ENCODE results near the gene MNAT1.
"Not testable (repeated sequence)": the region's sequence is repeated elsewhere in the genome, so short reads cannot be mapped to it uniquely, and the experiment has no call there.

Gene MNAT1

DNA sequence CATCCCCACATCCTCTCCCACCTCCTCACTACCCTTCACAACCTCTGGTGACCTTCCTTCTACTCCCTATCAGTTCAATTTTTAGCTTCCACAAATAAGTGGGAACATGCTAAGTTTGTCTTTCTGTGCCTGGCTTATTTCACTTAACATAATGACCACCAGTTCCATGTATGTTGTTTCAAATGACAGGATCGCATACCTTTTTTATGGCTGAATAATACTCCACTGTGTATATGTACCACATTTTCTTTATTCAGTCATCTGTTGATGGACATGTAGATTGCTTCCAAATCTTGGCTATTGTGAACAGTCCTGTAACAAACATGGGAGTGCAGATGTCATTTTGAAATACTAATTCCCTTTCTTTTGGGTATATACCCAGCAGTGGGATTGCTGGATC lies 147.7 kb downstream of the MNAT1 start:
- DNase-seq (ENCODE audit: low spot score) = no peak

DNA sequence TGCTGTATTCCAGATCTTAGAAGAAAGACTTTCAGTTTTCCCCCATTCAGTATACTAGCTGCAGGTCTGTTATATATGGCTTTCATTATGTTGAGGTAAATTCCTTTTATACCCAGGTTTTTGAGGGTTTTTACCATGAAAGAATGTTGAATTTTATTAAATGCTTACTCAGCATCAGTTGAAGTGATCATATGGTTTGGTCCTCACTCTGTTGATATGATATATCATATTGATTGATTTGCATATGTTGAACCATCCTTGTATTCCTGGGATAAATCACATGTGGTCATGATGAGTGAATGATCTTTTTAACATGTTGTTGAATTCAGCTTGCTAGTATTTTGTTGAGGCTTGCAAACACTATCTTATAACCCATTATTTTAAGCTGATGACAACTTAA lies 149.6 kb downstream of the MNAT1 start:
- no peak for DNase-seq (ENCODE audit: low spot score)

DNA sequence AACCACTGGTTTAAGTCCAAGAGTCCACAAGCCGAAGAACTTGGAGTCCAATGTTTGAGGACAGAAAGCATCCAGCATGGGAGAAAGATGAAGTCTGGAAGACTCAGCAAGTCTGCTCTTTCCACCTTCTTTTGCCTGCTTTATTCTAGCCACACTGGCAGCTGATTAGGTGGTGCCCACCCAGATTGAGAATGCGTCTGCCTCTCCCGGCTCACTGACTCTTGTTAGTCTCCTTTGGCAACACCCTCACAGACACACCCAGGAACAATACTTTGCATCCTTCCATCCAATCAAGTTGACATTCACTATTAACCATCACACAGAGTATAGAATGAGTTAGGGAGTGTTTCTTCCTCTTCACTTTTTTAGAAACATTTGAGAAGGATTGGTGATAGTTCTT lies 156.1 kb downstream of the MNAT1 start:
- DNase-seq (ENCODE audit: low spot score) = not testable (repeated sequence)

DNA sequence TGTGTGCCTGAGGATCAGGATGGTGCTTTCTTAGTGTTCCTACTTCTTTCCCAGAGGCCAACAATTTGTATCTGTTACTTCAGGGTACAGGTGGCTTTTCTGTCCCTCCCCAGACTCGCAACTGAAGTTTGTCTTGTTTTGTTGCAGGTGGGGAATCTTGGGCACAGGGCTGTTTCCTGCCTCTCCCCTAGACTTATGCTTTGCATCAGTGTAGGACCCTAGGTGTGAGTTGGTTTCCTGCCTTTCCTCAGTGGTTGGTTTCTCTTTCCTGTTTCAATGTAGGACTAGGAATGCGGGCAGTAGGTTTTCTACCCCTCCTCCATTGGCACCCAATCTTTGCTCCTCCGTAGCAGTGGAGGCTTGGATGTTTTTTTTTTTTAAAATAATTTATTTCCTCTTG lies 159.3 kb downstream of the MNAT1 start:
- no peak for DNase-seq (ENCODE audit: low spot score)

DNA sequence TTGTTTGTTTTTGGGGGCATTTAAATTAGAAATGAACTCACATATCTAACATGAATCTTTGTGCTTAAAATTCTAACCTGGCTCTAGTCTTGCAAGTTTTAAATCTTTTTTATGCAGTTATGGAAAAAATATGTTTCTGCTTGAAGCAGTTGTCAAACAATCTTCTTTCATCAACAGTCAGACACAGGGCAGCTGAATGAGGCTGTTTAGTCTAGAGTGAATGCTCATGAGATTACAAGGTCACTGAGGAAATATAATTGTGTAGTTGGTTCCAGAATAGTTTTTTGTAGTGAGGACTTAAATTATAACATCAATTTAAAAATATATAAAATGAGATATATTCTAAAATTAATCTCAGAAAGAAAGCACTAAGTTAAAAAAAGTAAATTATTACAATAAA lies 169.8 kb downstream of the MNAT1 start:
- no peak for DNase-seq (ENCODE audit: low spot score)

DNA sequence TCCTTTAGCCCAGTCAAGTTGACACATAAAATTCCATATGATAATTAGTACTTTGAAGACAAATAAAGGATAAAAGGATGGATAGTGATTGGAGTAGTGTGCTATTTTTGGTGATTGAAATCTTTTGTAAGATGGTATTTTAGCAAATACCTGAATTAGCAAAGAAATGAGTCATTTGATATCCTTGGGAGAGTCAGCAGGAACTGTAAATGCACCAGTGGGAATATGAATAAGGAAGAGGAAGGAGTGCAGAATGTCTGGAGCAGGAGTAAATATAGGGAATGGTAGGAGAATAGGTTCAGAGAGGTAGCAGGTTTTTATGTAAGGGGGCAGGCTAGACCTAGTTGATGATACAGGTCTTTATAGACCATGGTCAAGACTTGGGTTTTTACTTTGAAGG lies 171.4 kb downstream of the MNAT1 start:
- no peak for DNase-seq (ENCODE audit: low spot score)

DNA sequence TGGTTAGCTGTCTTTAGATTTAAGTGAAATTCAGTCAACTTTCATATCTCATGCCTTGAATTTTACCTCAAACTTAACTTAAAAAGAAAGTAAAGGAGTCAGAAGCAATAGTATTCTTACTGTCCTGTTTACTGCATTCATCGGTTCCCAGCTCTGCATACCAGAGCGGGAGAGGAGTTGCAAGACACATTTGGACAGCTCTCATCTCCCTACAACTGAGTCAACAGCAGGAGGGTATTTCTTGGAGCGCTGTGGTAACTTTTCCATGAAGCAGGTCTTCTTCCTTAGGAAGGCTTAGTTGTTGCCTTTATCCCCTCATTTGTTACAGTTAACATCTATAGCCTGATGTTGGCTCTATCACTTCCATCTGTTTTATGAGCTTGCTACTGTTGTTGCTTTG lies 181.2 kb downstream of the MNAT1 start:
- no peak for DNase-seq (ENCODE audit: low spot score)

DNA sequence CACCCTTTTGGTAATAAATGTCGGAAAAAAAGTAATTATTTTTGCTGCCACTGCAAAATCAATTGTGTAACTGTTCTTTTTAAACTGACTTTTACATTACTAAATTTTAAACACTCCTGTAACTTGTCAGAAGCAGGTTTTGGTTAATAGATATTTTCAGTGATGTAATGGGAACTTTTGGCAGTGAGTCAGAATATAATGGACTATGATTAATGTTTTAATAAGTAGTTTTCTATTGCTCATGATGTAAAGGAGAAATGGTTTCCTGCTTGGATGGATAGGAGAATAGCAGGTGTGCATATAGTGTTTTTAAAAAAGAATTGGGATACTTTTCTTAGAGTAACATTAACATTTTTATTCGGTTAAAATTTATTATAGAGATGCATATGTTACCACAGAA lies 187.5 kb downstream of the MNAT1 start:
- DNase-seq (ENCODE audit: low spot score) = no peak

DNA sequence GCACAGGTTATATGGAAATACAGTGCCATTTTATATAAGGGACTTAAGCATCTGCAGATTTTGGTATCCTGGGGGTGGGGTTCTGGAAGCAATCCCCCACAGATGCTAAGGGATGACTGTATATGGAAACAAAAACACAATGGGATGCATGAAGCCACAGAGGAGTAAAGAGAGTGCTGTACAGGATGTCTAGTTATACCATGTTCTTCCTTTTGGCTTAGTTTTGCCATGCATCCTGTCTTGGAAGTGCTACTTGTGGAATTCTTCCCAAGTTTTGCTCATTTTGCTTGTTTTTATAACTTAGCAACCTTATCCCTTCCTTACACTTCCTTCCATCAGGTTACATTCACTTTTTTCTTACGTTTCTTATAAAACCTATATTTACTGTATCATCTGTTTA lies 190.7 kb downstream of the MNAT1 start:
- no peak for DNase-seq (ENCODE audit: low spot score)

DNA sequence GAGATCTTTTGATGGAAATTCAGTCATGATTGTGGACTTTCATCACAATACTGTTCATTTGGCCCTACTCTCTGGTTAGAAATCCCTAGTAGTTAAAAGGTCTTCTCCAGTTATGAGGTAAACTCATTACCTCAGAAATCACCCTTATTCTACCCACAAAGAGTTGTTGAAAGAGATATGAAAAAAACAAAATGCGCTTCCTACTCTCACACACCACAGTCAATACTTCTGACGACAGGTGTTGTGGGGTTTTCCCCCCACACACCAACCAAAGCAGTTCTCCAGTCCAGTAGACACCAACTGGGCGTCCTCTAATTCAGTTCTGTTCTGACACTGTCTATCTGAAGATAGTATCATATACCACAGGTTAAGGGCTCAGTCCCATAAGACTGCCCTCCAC lies 191.4 kb downstream of the MNAT1 start:
- DNase-seq (ENCODE audit: low spot score) = no peak

DNA sequence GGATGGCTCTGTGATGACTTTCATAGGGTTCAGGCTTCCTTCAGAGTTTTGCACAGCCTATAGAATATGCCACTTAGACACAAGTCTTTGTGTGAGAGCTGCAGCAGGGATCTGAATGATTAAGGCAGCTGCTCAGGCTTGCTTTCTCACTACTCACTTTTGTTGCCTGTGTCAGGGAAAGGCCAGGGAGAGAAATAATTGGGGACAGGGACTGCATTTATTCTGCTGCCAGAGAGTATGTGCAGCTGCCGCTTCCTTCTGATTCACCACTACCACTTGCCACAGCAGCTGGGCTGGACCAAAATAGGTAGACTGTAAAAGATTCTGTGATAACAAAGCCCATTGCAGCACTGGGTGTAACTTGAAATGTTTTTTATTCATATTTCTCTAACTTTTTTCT lies 196.7 kb downstream of the MNAT1 start:
- no peak for DNase-seq (ENCODE audit: low spot score)

DNA sequence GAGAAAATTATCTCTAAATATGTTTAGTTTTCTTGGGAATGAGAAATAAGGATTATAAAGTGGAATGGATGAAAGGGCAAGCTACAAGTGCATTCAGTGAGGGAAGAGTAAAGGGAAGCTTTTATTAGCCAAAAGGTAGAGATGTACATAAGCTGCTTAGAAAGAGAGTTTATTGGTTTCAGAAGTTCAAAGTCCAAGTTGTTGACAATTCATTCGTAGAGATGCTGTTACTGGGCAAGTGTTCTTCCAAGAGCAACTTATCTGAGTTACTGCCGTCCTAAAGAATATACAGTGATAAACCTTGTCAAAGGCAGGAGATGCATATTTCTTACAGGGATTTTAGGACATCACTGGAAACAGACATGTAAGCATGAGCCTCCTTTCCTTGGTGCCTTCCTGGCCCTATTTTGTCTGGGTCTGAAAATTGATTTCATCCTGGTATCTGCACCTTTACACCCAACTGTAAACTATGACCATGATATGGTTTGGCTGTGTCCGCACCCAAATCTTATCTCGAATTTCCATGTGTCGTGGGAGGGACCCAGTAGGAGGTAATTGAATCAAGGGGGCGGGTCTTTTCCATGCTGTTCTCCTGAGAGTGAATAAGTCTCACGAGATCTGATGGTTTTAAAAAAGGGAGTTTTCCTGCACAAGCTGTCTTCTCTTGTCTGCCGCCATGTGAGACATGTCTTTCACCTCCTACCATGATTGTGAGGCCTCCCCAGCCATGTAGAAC lies 199.5 kb downstream of the MNAT1 start:
- DNase-seq (ENCODE audit: low spot score) = no peak

DNA sequence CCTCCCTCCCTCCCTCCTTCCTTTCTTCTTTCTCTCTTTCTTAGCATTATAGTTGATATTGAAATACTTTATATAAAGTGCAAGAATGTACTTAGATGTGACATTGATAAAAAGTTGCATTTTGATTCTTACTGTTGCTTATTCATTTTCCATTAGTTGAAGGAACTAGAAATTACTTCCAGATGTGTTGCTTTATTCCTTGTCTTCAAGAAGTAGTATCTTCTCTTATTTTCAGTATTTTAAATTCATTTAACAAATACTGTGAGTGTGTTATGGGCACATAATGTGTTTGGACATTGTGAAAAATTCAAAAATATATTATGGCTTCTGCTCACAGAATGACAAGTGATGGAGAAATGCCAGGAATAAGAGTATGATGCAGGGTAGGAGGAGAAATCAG lies 200.8 kb downstream of the MNAT1 start:
- DNase-seq (ENCODE audit: low spot score) = no peak

DNA sequence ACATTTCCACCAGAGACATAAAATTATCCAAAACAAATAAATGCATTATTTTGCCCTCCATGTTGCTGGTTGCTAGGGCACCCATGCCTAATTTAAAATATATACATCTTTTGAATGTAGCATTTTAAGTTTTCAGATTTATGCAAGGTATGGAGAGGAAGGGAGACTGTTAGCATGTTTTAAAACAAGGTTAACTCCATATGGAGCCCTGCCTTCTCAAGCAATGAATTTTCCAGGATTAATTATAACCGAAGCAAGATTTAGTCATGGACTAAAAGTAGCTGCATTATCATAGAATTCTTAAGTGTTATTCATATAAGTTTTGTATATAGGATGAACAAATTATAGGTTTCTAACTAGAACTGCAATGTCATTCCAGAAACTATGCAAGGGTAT lies 209.1 kb downstream of the MNAT1 start:
- no peak for DNase-seq (ENCODE audit: low spot score)

DNA sequence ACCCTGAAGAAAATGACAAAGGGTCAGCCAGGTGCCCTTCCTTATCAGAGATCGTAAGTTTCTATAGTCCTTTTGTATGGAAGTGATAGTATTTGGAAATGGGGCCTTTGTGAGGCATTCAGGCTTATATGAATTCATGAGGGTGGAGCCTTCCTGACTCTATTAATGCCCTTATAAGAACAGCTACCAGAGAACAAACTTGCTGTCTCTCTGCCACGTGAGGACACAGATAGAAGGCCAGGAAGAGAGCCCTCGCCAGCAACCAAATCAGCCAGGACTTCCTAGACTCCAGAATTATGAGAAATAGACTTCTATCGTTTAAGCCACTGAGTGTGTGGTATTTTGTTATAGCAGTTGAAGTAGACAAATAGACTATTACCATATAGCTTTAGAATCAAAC lies 209.6 kb downstream of the MNAT1 start:
- DNase-seq (ENCODE audit: low spot score) = no peak

DNA sequence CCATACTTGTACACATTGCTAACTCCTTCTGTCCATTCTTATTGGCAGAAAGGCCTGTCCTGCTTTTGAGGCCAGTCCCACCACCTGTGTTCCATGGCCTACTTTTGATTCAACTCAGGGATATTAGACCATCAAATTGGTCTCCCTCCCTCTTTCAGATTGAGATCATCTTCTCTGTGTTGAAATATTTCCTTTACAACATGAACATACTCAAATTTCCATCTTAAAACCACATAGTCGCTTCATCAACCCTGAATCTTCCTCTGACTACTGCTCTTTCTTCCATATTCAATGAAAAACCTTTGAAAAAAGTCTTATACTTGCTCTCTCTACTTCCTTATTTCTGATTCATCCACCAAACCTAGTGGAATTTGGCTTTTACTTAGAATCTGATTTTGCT lies 211.4 kb downstream of the MNAT1 start:
- DNase-seq (ENCODE audit: low spot score) = no peak

DNA sequence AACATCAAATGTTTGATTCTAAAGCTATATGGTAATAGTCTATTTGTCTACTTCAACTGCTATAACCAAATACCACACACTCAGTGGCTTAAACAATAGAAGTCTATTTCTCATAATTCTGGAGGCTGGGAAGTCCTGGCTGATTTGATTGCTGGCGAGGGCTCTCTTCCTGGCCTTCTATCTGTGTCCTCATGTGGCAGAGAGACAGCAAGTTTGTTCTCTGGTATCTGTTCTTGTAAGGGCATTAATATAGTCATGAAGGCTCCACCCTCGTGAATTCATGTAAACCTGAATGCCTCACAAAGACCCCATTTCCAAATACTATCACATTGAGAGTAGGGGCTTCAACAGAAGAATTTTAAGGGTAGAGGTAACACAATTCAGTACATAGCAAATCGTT lies 212.2 kb downstream of the MNAT1 start:
- no peak for DNase-seq (ENCODE audit: low spot score)

DNA sequence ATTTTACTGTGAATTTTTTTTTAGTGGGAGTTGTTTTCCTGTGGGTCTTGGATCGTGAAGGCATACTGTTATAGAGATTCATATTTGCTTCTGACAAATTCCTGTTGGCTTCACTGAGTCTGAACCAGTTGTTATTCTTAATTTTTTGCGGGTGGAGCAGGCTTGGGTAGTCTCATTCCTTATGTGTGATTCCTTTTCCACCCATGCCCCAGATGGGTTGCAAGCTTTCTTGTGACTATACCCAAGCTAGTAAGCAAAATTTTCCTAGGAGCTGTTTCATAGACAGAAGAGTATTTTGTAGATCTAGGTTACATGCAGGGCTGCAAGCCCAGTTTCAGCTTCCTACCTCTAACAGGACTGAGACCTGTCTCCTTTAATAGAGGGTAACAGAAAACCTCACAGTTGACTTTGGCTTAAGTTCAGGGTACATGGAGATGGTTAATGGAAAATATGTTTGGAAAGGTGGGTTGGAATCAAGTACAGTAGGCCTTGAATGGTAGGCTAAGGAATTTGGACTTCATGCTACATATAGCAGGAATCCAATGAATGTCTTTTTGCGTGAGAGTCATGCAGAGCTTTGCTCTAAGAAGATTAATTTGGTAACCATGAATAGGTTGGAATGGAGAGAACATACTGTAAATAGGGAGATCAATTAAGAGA lies 217.3 kb downstream of the MNAT1 start:
- DNase-seq (ENCODE audit: low spot score) = no peak

DNA sequence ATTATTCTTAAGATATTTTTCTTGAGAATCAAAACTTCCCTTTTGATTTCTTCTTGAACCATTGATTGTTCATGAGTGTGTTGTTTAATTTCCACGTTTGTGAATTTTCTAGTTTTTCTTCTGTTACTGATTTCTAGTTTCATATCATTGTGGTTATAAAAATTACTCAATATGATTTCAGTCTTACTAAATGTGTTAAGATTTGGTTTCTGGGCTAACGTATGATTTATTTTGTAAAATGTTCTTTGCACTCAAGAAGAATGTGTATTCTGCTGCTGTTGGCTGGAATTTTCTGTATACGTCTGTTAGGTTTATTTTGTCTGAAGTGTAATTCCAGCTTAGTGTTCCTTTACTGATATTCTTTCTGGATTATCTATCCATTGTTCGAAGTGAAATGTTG lies 221.6 kb downstream of the MNAT1 start:
- no peak for DNase-seq (ENCODE audit: low spot score)

DNA sequence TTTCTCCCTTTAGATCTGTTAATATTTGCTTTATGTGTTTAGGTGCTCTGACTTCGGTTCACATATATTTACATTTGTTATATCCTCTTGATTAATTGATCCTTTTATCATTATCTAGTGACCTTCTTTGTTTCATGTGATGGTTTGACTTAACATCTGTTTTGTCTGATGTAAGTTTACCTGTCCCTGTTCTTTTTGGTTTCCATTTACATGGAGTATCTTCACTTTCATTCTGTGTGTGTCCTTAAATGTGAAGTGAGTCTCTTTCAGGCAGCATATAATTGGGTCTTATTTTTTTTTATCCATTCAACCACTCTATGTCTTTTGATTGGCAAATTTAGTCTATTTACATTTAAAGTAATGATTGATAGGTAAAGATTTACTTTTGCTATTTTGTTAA lies 222.1 kb downstream of the MNAT1 start:
- DNase-seq (ENCODE audit: low spot score) = no peak

DNA sequence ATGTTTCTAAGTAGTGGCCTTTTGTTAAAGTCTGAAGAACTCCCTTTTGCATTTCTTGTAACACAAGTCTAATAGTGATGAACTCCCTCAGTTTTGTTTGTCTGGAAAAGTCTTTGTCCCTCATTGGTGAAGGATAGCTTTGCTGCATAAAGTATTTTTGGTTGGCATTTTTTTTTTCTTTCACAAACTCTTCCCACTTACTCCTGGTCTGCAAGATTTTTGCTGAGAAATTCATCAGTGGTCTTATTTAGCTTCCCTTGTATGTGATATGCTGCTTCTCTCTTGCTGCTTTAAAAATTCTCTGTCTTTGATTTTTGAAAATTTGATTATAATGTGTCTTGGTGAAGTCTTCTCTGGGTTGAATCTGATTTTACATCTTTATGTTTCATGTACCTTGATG lies 223.6 kb downstream of the MNAT1 start:
- DNase-seq (ENCODE audit: low spot score) = no peak

DNA sequence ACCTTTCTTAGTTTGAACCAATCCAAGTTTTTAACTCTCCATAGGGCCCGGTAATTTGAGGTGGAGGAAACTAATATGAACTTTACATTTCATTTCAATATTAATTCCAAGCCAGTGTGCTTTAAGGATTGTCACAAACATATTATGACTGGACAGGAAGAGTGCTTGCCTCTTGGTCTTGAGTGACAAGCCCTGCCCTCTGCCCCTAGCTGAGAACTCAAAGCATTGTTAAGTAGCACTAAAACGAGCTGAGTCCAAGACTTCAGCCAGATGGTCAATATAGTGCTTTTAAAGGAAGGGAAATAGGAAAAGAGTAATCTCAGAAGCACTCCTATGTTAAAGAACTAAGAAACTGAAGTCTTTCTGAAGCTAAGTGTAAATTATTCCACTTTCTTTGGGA lies 229.2 kb downstream of the MNAT1 start:
- no peak for DNase-seq (ENCODE audit: low spot score)

DNA sequence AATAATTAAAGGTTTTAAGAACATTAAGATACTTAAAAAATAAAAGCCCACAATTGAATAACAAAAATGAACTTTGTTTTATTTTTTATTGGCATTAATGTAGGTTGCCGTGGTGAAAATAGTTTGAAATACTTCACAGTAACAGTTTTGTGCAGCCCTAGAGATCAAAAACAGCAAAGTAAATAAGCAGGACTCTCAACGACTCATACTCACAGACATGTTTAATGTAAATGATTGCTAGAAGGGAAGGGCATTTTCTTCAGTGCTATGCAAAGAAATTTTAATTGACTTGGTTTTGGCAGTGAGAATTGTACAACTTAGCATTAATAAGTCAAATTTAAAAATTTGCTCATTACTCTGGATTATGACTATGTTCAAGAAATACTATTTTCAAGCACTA lies 230.3 kb downstream of the MNAT1 start:
- no peak for DNase-seq (ENCODE audit: low spot score)

DNA sequence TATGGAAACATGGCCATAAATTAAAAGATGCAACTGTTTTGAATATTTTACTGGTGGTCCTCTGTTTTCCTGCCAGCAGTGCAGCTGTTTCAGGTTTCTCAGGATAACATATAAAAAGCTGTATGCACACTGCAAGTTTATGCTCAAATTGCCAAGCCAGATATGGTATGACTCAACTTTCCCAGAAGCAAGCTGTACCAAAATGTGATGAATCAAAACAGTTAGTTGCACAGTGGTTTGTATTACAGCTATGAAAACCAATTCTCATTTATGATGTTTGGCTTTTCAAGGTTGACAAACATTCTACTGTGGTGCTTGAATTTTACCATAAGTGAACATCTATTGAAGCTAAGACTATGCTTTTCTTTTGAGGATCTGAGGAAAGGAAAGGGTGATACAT lies 230.8 kb downstream of the MNAT1 start:
- DNase-seq (ENCODE audit: low spot score) = no peak
